ENCODE data around the gene DUSP3.

Gene DUSP3

GRCh38 chr17:43720311-43721060 lies 58.3 kb downstream of the DUSP3 start:
- no peak for TF ChIP-seq SIN3A (IDR thresholded peaks at IDR 0.05; ENCODE audit: borderline replicate concordance, insufficient read depth, low read length)
- TF ChIP-seq REST (IDR thresholded peaks at IDR 0.05; ENCODE audit: insufficient read depth in 1 of 2, low read depth in 2 of 2, low read length in 2 of 2) = no peak
- TF ChIP-seq FOXP2 (optimal IDR thresholded peaks at IDR 0.05; ENCODE audit: borderline replicate concordance, extremely low read depth, extremely low read length, insufficient read depth) = no peak
- no peak for TF ChIP-seq POLR2AphosphoS5 (IDR thresholded peaks at IDR 0.05; ENCODE audit: low read depth, low read length)

- TF ChIP-seq SIN3A (IDR thresholded peaks at IDR 0.05; ENCODE audit: borderline replicate concordance, insufficient read depth, low read length) = no peak
- no peak for TF ChIP-seq REST (IDR thresholded peaks at IDR 0.05; ENCODE audit: insufficient read depth in 1 of 2, low read depth in 2 of 2, low read length in 2 of 2)
- TF ChIP-seq POLR2AphosphoS5 (IDR thresholded peaks at IDR 0.05; ENCODE audit: low read depth, low read length) = no peak
- TF ChIP-seq FOXP2 (optimal IDR thresholded peaks at IDR 0.05; ENCODE audit: borderline replicate concordance, extremely low read depth, extremely low read length, insufficient read depth) = no peak
- no peak for TF ChIP-seq TAF1 (IDR thresholded peaks at IDR 0.05; ENCODE audit: borderline replicate concordance, insufficient read depth, low read length)
Observed at GRCh38 chr17:43719578-43719977, 59.2 kb downstream of the DUSP3 start.

- TF ChIP-seq POLR2AphosphoS5 (IDR thresholded peaks at IDR 0.05; ENCODE audit: low read depth, low read length) = no peak
- TF ChIP-seq SIN3A (IDR thresholded peaks at IDR 0.05; ENCODE audit: borderline replicate concordance, insufficient read depth, low read length) = no peak
- no peak for TF ChIP-seq FOXP2 (optimal IDR thresholded peaks at IDR 0.05; ENCODE audit: borderline replicate concordance, extremely low read depth, extremely low read length, insufficient read depth)
- TF ChIP-seq REST (IDR thresholded peaks at IDR 0.05; ENCODE audit: insufficient read depth in 1 of 2, low read depth in 2 of 2, low read length in 2 of 2) = no peak
- no peak for TF ChIP-seq TAF1 (IDR thresholded peaks at IDR 0.05; ENCODE audit: borderline replicate concordance, insufficient read depth, low read length)
Observed at GRCh38 chr17:43718544-43718943, 60.2 kb downstream of the DUSP3 start.

- no peak for TF ChIP-seq FOXP2 (optimal IDR thresholded peaks at IDR 0.05; ENCODE audit: borderline replicate concordance, extremely low read depth, extremely low read length, insufficient read depth)
- no peak for TF ChIP-seq REST (IDR thresholded peaks at IDR 0.05; ENCODE audit: insufficient read depth in 1 of 2, low read depth in 2 of 2, low read length in 2 of 2)
- TF ChIP-seq TAF1 (IDR thresholded peaks at IDR 0.05; ENCODE audit: borderline replicate concordance, insufficient read depth, low read length) = no peak
- TF ChIP-seq POLR2AphosphoS5 (IDR thresholded peaks at IDR 0.05; ENCODE audit: low read depth, low read length) = no peak
- TF ChIP-seq SIN3A (IDR thresholded peaks at IDR 0.05; ENCODE audit: borderline replicate concordance, insufficient read depth, low read length) = no peak
Observed at GRCh38 chr17:43717913-43718312, 60.9 kb downstream of the DUSP3 start.

Data from PFSK-1 (cell line).